Measurements from ENCODE around the gene PTHLH. TPM values are rescaled to one million over a fixed set of nuclear protein-coding genes. Genes with fewer than 3 reads are reported as not detected.

Gene PTHLH
- total and polyA plus RNA-seq, 2 experiments from 2014 or later, result 3.1 to 4.5 TPM

GRCh38 chr12:27936196-27936595, 36.3 kb downstream of the PTHLH start:
- Histone ChIP-seq H3K4me2 (no peak overlapping the region), H3K9me2 (replicated peaks; ENCODE audit: insufficient read depth) (no peaks in the 10 kb centered on the region), H3K4me1 (ENCODE audit: insufficient read depth) (no peaks in the 10 kb centered on the region), H3K79me2 (no peaks in the 10 kb centered on the region), H3K9me3 (ENCODE audit: low read depth) (no peaks in the 10 kb centered on the region), H3K4me3 (no peak overlapping the region), H3K36me3 (replicated peaks; ENCODE audit: insufficient read depth, low read depth) (no peaks in the 10 kb centered on the region), H2AFZ (no peak overlapping the region), H4K20me1 (ENCODE audit: insufficient read depth, poor library complexity, severe bottlenecking) (no peaks in the 10 kb centered on the region), H3K27me3 (no peaks in the 10 kb centered on the region), H3K27ac (no peak overlapping the region)
- TF ChIP-seq EZH2phosphoT487 (IDR thresholded peaks at IDR 0.05; ENCODE audit: low read depth, severe bottlenecking, unreplicated experiment), result no peak
- no peak for TF ChIP-seq EZH2 (IDR thresholded peaks at IDR 0.05; ENCODE audit: borderline replicate concordance)
- TF ChIP-seq, protein P1, sequence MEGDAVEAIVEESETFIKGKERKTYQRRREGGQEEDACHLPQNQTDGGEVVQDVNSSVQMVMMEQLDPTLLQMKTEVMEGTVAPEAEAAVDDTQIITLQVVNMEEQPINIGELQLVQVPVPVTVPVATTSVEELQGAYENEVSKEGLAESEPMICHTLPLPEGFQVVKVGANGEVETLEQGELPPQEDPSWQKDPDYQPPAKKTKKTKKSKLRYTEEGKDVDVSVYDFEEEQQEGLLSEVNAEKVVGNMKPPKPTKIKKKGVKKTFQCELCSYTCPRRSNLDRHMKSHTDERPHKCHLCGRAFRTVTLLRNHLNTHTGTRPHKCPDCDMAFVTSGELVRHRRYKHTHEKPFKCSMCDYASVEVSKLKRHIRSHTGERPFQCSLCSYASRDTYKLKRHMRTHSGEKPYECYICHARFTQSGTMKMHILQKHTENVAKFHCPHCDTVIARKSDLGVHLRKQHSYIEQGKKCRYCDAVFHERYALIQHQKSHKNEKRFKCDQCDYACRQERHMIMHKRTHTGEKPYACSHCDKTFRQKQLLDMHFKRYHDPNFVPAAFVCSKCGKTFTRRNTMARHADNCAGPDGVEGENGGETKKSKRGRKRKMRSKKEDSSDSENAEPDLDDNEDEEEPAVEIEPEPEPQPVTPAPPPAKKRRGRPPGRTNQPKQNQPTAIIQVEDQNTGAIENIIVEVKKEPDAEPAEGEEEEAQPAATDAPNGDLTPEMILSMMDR (IDR thresholded peaks at IDR 0.05; ENCODE audit: poor library complexity), result no peak
- 83% methylated on average over 3 of the region's 3 CpGs for WGBS (ENCODE audit: low lambda C conversion rate, missing lambda C conversion rate)
- DNase-seq (ENCODE audit: low spot score), result no peak

DNA sequence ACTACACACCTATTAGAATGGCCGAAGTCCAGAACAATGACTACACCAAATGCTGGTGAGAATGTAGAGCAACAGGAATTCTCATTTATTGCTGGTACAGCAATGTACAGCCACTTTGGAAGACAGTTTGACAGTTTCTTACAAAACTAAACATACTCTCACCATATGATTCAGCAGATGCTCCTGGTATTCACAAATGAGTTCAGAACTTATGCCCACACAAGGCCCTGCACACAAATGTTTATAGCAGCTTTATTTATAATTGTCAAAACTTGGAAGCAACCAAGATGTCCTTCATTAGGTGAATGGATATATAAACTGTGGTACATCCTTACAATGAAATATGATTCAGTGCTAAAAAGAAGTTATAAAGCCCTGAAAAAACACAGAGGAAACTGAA, 38.3 kb downstream of the PTHLH start:
- H3K27ac ChIP-seq, result no peak overlapping the region
- no peak overlapping the region for H3K4me2 ChIP-seq
- H3K27me3 ChIP-seq, result no peaks in the 10 kb centered on the region
- H3K4me1 ChIP-seq (ENCODE audit: insufficient read depth), result no peaks in the 10 kb centered on the region
- H3K9me2 ChIP-seq (replicated peaks; ENCODE audit: insufficient read depth), result no peaks in the 10 kb centered on the region
- H3K36me3 ChIP-seq (replicated peaks; ENCODE audit: insufficient read depth, low read depth), result no peaks in the 10 kb centered on the region
- WGBS (ENCODE audit: low lambda C conversion rate, missing lambda C conversion rate), result 90% methylated on average over 1 of the region's 1 CpG
- no peaks in the 10 kb centered on the region for H3K79me2 ChIP-seq
- no peak overlapping the region for H2AFZ ChIP-seq
- no peaks in the 10 kb centered on the region for H3K9me3 ChIP-seq (ENCODE audit: low read depth)
- no peak for TF ChIP-seq EZH2phosphoT487 (IDR thresholded peaks at IDR 0.05; ENCODE audit: low read depth, severe bottlenecking, unreplicated experiment)
- TF ChIP-seq EZH2 (IDR thresholded peaks at IDR 0.05; ENCODE audit: borderline replicate concordance), result no peak
- TF ChIP-seq, protein P1 (IDR thresholded peaks at IDR 0.05; ENCODE audit: poor library complexity), result no peak
- no peak for DNase-seq (ENCODE audit: low spot score)
- no peak overlapping the region for H3K4me3 ChIP-seq
- no peaks in the 10 kb centered on the region for H4K20me1 ChIP-seq (ENCODE audit: insufficient read depth, poor library complexity, severe bottlenecking)

DNA sequence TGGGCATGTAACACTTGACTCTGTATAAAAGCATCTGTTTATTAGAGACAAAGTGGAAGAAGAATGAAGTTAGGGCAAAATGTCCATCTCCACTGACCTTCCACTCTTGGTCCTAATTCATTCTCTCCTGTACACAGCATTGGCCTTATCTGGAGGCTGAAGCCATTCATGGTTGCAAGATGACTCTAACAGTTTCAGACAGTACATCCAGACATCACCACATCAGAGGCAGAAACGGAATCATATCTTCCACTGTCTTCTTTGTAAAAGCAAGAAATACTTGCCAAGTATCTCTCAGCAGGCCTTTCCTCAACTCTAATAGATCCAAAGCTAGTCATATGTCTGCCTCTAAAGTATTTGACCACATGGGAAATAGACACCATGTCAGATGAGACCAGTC, 41.1 kb downstream of the PTHLH start:
- H3K4me2 ChIP-seq, result no peak overlapping the region
- no peaks in the 10 kb centered on the region for H3K9me3 ChIP-seq (ENCODE audit: low read depth)

More for the DNA sequence above, 41.1 kb downstream of the PTHLH start:
- Histone ChIP-seq H2AFZ (no peak overlapping the region), H3K27ac (no peak overlapping the region), H3K27me3 (no peaks in the 10 kb centered on the region), H3K4me3 (no peak overlapping the region), H3K9me2 (replicated peaks; ENCODE audit: insufficient read depth) (no peaks in the 10 kb centered on the region), H4K20me1 (ENCODE audit: insufficient read depth, poor library complexity, severe bottlenecking) (no peaks in the 10 kb centered on the region), H3K4me1 (ENCODE audit: insufficient read depth) (no peaks in the 10 kb centered on the region), H3K36me3 (replicated peaks; ENCODE audit: insufficient read depth, low read depth) (no peaks in the 10 kb centered on the region), H3K79me2 (no peaks in the 10 kb centered on the region)
- TF ChIP-seq, protein P1 (IDR thresholded peaks at IDR 0.05; ENCODE audit: poor library complexity), result no peak
- no peak for TF ChIP-seq EZH2phosphoT487 (IDR thresholded peaks at IDR 0.05; ENCODE audit: low read depth, severe bottlenecking, unreplicated experiment)
- no peak for TF ChIP-seq EZH2 (IDR thresholded peaks at IDR 0.05; ENCODE audit: borderline replicate concordance)
- 80% methylated on average over 1 of the region's 1 CpG for WGBS (ENCODE audit: low lambda C conversion rate, missing lambda C conversion rate)
- no peak for DNase-seq (ENCODE audit: low spot score)
